Measurements from ENCODE around the gene AP3B1.
"Not testable (repeated sequence)": the region's sequence is repeated elsewhere in the genome, so short reads cannot be mapped to it uniquely, and the experiment has no call there.

AP3B1 gene

GRCh38 chr5:78204241-78204640, 90.3 kb downstream of the AP3B1 start:
- H3K27ac ChIP-seq, result no peak overlapping the region
- TF ChIP-seq CTCF (conservative IDR thresholded peaks at IDR 0.05), result no peak
- no peak for TF ChIP-seq ZFX (IDR thresholded peaks at IDR 0.05)

- TF ChIP-seq CTCF (conservative IDR thresholded peaks at IDR 0.05), result no peak
- no peak for TF ChIP-seq ZFX (IDR thresholded peaks at IDR 0.05)
- H3K27ac ChIP-seq, result no peak overlapping the region
These were observed 90.7 kb downstream of the AP3B1 start for GRCh38 chr5:78203815-78204214.

GRCh38 chr5:78190402-78190801, 104.1 kb downstream of the AP3B1 start:
- no peak for TF ChIP-seq ZFX (IDR thresholded peaks at IDR 0.05)
- no peak for TF ChIP-seq CTCF (conservative IDR thresholded peaks at IDR 0.05)
- no peak overlapping the region for H3K27ac ChIP-seq

GRCh38 chr5:78188681-78189080, 105.8 kb downstream of the AP3B1 start:
- not testable (repeated sequence) for H3K27ac ChIP-seq

- TF ChIP-seq CTCF (conservative IDR thresholded peaks at IDR 0.05), result no peak
- no peak for TF ChIP-seq ZFX (IDR thresholded peaks at IDR 0.05)
These were observed 107.3 kb downstream of the AP3B1 start for GRCh38 chr5:78187172-78187571.

GRCh38 chr5:78182838-78183237, 111.7 kb downstream of the AP3B1 start:
- TF ChIP-seq ZFX (IDR thresholded peaks at IDR 0.05) (no peak), CTCF (conservative IDR thresholded peaks at IDR 0.05) (no peak)
- H3K27ac ChIP-seq, result no peak overlapping the region

More at GRCh38 chr5:78187172-78187571, 107.3 kb downstream of the AP3B1 start:
- H3K27ac ChIP-seq, result no peak overlapping the region

- TF ChIP-seq ZFX (IDR thresholded peaks at IDR 0.05), result no peak
- no peak for TF ChIP-seq CTCF (conservative IDR thresholded peaks at IDR 0.05)
- H3K27ac ChIP-seq, result no peak overlapping the region
These were observed 116.1 kb downstream of the AP3B1 start for GRCh38 chr5:78178356-78178755.

- not testable (repeated sequence) for H3K27ac ChIP-seq
These were observed 124.2 kb downstream of the AP3B1 start for GRCh38 chr5:78170335-78170734.

Data from C4-2B (cell line).